Measurements from ENCODE around the gene CRMP1. TPM values are rescaled to one million over a fixed set of nuclear protein-coding genes. Genes with fewer than 3 reads are reported as not detected.

The CRMP1 gene
- total and polyA plus RNA-seq, 9 of the 15 experiments (the other 6 are each of a cell fraction or from before 2014, with no cell fraction given): 0.03 to 0.04 TPM; not detected in 7

GRCh38 chr4:5927747-5928146 lies 34.9 kb upstream of the CRMP1 start:
- in situ Hi-C loops (cut with MboI): no loop called here
- H3K9me3 ChIP-seq (replicated peaks; ENCODE audit: control insufficient read depth, insufficient read depth, low read depth, low read length): no peaks in the 10 kb centered on the region
- H3K9ac ChIP-seq (ENCODE audit: insufficient read depth in 1 of 2, low read depth in 2 of 2, low read length in 2 of 2): no peak overlapping the region
- no peak for FAIRE-seq
- no peaks in the 10 kb centered on the region for H3K36me3 ChIP-seq (ENCODE audit: control insufficient read depth, insufficient read depth, low read length)
- H3K4me3 ChIP-seq: no peak overlapping the region
- H3K27me3 ChIP-seq (ENCODE audit: control insufficient read depth in 2 of 2, insufficient read depth in 2 of 2, low read length in 2 of 2): peaks cover 5 to 28% of the 10 kb centered on the region in 2 experiments; a peak in 3 of 5 replicates
- 0% methylated on average over 4 of the region's 4 CpGs for WGBS (ENCODE audit: insufficient coverage, low coverage, missing lambda C conversion rate)
- no peaks in the 10 kb centered on the region for H4K20me1 ChIP-seq (replicated peaks; ENCODE audit: control insufficient read depth, insufficient read depth, low read length)
- H3K4me1 ChIP-seq (replicated peaks in 1 of 2; ENCODE audit: control insufficient read depth in 2 of 2, insufficient read depth in 2 of 2, low read length in 2 of 2): no peaks in the 10 kb centered on the region
- no peak for ATAC-seq
- no peaks in the 10 kb centered on the region for H3K9me1 ChIP-seq (ENCODE audit: control insufficient read depth, insufficient read depth, low read length)
- no peak overlapping the region for H2AFZ ChIP-seq (ENCODE audit: low read depth, low read length)
- H3K27ac ChIP-seq (ENCODE audit: extremely low read depth, low read depth, low read length): no peak overlapping the region
- intact Hi-C loops (cut with micrococcal nuclease): no loop called here
- BruUV-seq (replicated peaks): no TSS peak
- no peak overlapping the region for H3K4me2 ChIP-seq (ENCODE audit: insufficient read depth, low read length)
- H3K79me2 ChIP-seq (ENCODE audit: control insufficient read depth, insufficient read depth, low read length): no peaks in the 10 kb centered on the region
- DNase-seq (ENCODE audit: extremely low read depth in 1 of 4, low spot score in 3 of 4): no peak
- ChIA-PET CTCF (ENCODE audit: low intra/inter-chr PET ratio) (no interaction called here), POLR2A (interaction anchor here (0.5 to 1.3 kb wide), 5 partner anchors 10 to 677 kb away, joined by 3 to 7 read pairs (median 4); no protein-coding TSS in a partner anchor)
- TF ChIP-seq PCBP1 (IDR thresholded peaks at IDR 0.05; ENCODE audit: low read depth, low read length, poor library complexity, severe bottlenecking): no peak
- TF ChIP-seq ZBTB11 (CRISPR knock-in tag; IDR thresholded peaks at IDR 0.05): no peak
- no peak for TF ChIP-seq ZNF232 (CRISPR knock-in tag; IDR thresholded peaks at IDR 0.05)
- TF ChIP-seq HNRNPH1 (optimal IDR thresholded peaks at IDR 0.05; ENCODE audit: low read depth, low read length): no peak
- TF ChIP-seq POLR2B (IDR thresholded peaks at IDR 0.05; ENCODE audit: low read depth, partially characterized antibody): no peak
- TF ChIP-seq ESRRA (IDR thresholded peaks at IDR 0.05; ENCODE audit: borderline replicate concordance, low read depth): no peak
- TF ChIP-seq NCOR1 (IDR thresholded peaks at IDR 0.05): no peak
- no peak for TF ChIP-seq ATF4 (CRISPR knock-in tag; IDR thresholded peaks at IDR 0.05)
- TF ChIP-seq THRA (IDR thresholded peaks at IDR 0.05): no peak
- TF ChIP-seq DNMT1 (IDR thresholded peaks at IDR 0.05): no peak
- no peak for TF ChIP-seq PHB2 (IDR thresholded peaks at IDR 0.05; ENCODE audit: low read depth)
- no peak for TF ChIP-seq ZNF124 (CRISPR knock-in tag; IDR thresholded peaks at IDR 0.05)
- no peak for TF ChIP-seq ZBTB9 (CRISPR knock-in tag; IDR thresholded peaks at IDR 0.05)
- no peak for TF ChIP-seq ZBTB5 (IDR thresholded peaks at IDR 0.05)
